Measurements from ENCODE around the gene RILPL2.

DNA sequence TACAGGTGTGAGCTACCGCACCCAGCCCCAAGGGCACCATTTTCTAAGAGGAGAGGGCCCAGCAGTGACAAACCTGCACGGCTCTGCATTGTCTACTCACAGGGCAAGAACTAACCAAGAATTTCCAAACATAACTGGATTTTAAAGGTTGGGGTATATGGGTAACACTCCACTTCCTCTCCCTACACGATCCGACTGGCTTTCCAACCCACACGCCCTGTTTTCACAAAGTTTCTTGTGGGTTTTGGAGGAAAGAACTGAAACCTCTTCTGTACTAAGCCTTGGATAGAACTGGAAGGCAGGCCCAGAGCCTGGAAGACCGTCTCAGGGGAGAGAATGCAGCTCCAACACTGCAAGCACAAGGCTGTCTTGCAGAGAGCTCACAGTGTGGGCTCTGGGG, 46.4 kb upstream of the RILPL2 start:
- TF ChIP-seq NFIC (IDR thresholded peaks at IDR 0.05), result no peak
- no peak for TF ChIP-seq EP300 (IDR thresholded peaks at IDR 0.05; ENCODE audit: borderline replicate concordance)
- no peak for TF ChIP-seq CREB1 (IDR thresholded peaks at IDR 0.05; ENCODE audit: low read depth)

All from Ishikawa (cell line).